Stromal cell of bone marrow (primary cell): ENCODE results near the gene GRAMD2B.

ENCODE experiments used
- DNase-seq: peaks from one replicate; pipeline ENCODE4 v3.0.0-alpha.2; 2012; ENCODE audit warnings: low read depth

GRAMD2B gene

GRCh38 chr5:126543009-126543408, 119.8 kb downstream of the GRAMD2B start:
- DNase-seq = no peak

- no peak for DNase-seq
These were observed 120.5 kb downstream of the GRAMD2B start for GRCh38 chr5:126543660-126544059.
